Measurements from ENCODE around the gene S100A8. TPM values are rescaled to one million over a fixed set of nuclear protein-coding genes. Genes with fewer than 3 reads are reported as not detected.
"Not testable (repeated sequence)": the region's sequence is repeated elsewhere in the genome, so short reads cannot be mapped to it uniquely, and the experiment has no call there.

S100A8 gene
- total RNA-seq, 2 donors from 2014 or later, result 19.1 to 37.1 TPM

DNA sequence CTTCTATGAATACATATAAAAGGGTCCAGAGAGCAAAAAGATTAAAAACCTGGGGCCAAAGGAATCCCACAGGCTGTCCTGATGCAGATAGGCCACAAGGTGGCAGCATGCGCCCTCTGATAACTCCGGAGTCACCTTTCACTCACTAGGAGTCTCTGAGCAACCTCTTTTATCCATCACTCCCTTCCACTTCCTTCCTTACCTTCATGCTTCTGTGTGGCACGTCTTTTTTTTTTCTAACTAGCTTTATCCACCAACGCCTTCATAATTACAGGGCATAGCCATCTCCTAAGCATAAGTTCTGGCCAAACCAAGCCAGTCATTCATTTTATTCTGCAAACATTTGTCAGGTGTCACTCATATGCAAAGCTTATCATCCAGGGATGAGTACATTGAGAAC, 38.4 kb downstream of the S100A8 start:
- H3K4me3 ChIP-seq, result no peak overlapping the region
- TF ChIP-seq, protein P1, sequence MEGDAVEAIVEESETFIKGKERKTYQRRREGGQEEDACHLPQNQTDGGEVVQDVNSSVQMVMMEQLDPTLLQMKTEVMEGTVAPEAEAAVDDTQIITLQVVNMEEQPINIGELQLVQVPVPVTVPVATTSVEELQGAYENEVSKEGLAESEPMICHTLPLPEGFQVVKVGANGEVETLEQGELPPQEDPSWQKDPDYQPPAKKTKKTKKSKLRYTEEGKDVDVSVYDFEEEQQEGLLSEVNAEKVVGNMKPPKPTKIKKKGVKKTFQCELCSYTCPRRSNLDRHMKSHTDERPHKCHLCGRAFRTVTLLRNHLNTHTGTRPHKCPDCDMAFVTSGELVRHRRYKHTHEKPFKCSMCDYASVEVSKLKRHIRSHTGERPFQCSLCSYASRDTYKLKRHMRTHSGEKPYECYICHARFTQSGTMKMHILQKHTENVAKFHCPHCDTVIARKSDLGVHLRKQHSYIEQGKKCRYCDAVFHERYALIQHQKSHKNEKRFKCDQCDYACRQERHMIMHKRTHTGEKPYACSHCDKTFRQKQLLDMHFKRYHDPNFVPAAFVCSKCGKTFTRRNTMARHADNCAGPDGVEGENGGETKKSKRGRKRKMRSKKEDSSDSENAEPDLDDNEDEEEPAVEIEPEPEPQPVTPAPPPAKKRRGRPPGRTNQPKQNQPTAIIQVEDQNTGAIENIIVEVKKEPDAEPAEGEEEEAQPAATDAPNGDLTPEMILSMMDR (IDR thresholded peaks at IDR 0.05), result peak; percentile 84 to 93
- no peaks in the 10 kb centered on the region for H3K4me1 ChIP-seq
- DNase-seq (ENCODE audit: low spot score), result peak; percentile 72
- H3K27me3 ChIP-seq, result no peaks in the 10 kb centered on the region
- no peaks in the 10 kb centered on the region for H3K9me3 ChIP-seq
- H3K36me3 ChIP-seq, result no peaks in the 10 kb centered on the region
- no peak overlapping the region for H3K27ac ChIP-seq

DNA sequence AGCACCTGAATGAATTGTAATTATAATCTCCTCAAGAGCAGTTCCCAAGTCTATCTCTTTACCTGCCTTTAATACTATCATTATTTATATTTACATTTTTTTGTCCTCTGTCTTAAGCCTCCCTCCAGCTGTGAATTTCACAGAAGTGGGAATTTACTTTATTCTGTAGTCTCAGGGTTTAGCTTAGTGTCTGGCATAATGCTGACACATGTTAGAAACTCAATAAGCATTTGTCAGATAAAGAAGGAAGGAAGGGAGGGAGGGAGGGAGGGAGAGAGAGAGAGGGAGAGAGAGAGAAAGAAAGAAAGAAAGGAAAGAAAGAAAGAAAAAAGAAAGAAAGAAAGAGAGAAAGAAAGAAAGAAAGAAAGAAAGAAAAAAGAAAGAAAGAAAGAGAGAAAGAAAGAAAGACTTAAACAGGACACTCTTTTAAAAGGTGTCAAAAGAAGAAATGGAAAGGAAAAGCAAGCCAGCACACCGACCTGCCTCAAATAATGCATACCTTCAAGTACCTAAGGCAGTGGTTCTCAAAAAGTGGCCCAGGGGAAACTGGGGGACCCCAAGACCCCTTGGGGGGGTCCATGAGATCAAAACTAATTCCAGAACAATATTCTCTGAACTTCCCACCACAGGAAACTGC, 40.4 kb downstream of the S100A8 start:
- Histone ChIP-seq H3K27ac (no peak overlapping the region), H3K9me3 (no peaks in the 10 kb centered on the region), H3K4me1 (no peaks in the 10 kb centered on the region), H3K4me3 (no peak overlapping the region), H3K27me3 (no peaks in the 10 kb centered on the region), H3K36me3 (no peaks in the 10 kb centered on the region)
- TF ChIP-seq, protein P1 (IDR thresholded peaks at IDR 0.05), result no peak
- DNase-seq (ENCODE audit: low spot score), result no peak

DNA sequence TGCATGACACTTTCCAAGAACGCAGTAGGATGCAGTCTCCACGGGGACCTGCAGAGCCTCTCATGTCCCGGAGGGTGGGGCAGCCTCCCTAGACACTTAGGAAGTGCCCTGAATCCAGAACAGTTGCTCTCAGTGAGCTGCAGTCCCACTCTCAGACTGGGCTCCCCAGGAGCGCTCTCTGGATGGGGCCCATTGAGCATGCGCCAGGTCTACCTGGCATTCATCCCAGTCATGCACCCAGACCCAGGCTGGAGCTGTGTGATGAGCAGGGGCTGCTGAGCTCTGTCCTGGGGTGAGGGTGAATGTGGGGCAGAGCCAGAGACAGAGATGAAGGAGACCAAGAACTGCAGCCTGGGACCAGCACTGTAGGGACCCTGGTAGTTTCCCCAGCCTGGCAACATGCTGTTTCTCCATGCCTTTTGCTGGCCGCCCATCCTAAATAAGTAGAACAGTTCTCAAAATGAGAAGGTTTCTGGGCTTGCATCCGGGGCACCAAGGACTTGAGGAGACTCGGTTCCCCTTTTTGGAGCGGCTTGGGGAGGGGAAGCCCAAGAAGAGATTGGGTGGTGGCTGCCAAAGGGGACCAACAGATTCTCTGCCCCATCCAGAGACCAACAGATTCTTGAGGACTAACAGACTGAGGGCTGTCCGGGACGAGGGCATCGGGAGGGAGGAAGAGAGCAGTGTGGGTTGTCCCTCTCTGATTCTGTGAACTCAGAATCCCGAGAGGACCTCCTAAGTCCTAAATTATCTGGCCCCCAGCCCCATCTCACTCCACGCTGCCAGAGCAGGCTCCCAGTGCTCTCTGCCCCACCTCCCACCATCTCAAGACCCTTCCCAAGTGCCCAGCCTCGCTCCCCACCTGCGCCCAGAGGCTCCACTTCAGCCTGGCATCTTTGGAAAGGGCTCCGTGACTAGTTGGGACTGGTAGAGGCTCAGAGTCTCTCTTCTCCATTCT, 41.2 kb downstream of the S100A8 start:
- H3K27me3 ChIP-seq, result no peaks in the 10 kb centered on the region
- no peak overlapping the region for H3K4me3 ChIP-seq
- DNase-seq (ENCODE audit: low spot score), result peak; percentile 32

DNA sequence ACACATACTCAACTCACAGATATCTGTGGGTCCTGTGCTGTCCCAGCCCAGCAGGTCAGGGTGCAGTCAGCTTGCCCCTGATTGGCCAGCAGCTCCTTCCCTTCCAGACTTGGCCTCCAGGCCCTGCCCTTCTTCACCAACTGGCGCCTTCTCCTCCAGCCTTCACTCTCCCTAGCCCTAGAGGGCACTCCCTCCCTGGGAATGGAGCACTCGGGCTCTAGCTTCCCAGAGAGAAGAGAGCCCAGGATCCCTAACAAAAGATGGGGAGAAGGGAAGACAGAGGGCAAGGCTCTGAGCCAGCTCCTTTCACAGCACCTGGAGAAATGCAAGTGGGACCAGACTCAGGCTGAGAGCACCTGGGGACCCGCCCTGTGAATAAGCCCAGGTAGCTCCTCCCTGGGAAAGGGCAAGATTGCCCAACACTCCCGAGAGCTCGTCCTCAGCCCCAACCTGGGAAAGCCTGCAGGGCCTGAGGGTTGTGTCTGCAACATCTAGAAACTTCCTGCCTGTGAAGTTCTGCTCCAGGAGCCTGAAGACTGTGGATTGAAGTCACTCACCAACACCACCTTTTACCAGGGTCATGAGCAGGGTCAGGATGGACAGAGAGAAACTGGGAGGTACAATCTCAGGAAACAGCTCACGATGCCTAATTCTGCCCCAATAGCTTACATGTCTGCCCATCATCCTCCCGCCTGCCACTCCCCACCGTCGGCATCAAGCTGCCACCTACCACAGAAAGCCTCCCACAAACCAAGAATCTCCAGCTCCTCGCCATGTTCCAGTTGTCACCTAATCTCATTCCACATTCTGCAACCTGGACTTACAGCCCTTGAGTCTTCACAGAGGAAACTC, 42.1 kb downstream of the S100A8 start, which contains the start of gene PGLYRP4:
PGLYRP4 (minus strand) TSS at position 331 of the 852 bp plus-strand sequence. CDS start 909 bp downstream, outside the sequence.
- no peaks in the 10 kb centered on the region for H3K27me3 ChIP-seq
- no peaks in the 10 kb centered on the region for H3K9me3 ChIP-seq
- DNase-seq (ENCODE audit: low spot score), result no peak
- no peak within 1 kb of the TSS for H3K4me3 ChIP-seq
- H3K4me1 ChIP-seq, result no peaks in the 10 kb centered on the region
- H3K27ac ChIP-seq, result no peak within 1 kb of the TSS
- TF ChIP-seq, protein P1 (IDR thresholded peaks at IDR 0.05), result no peak
- no peaks in the 10 kb centered on the region for H3K36me3 ChIP-seq

More for the DNA sequence above, 41.2 kb downstream of the S100A8 start:
- Histone ChIP-seq H3K36me3 (no peaks in the 10 kb centered on the region), H3K4me1 (no peaks in the 10 kb centered on the region), H3K27ac (no peak overlapping the region), H3K9me3 (no peaks in the 10 kb centered on the region)
- TF ChIP-seq, protein P1 (IDR thresholded peaks at IDR 0.05), result no peak

DNA sequence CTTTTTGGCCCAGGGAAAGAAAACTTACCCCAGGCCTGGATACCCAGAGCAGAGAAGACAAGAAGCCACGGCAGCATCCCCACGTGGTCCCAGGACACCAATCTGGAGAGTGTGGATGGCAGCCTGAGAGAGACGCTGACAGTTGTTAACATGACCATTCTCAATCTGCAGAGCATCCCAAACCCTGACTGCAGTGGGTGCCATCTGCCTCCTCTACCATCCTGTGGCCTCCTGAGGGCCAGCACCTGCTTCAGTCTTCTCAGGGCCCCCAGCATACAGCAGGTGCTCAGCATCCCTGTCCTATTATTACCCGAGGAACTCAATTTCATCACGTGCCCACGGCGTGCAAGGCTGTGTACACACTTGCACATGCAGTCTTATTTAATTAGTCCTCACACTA, 43.0 kb downstream of the S100A8 start:
- no peaks in the 10 kb centered on the region for H3K4me1 ChIP-seq
- no peaks in the 10 kb centered on the region for H3K27me3 ChIP-seq
- no peak overlapping the region for H3K27ac ChIP-seq
- TF ChIP-seq, protein P1 (IDR thresholded peaks at IDR 0.05), result no peak
- no peak for DNase-seq (ENCODE audit: low spot score)
- H3K36me3 ChIP-seq, result no peaks in the 10 kb centered on the region
- no peaks in the 10 kb centered on the region for H3K9me3 ChIP-seq
- H3K4me3 ChIP-seq, result no peak overlapping the region

DNA sequence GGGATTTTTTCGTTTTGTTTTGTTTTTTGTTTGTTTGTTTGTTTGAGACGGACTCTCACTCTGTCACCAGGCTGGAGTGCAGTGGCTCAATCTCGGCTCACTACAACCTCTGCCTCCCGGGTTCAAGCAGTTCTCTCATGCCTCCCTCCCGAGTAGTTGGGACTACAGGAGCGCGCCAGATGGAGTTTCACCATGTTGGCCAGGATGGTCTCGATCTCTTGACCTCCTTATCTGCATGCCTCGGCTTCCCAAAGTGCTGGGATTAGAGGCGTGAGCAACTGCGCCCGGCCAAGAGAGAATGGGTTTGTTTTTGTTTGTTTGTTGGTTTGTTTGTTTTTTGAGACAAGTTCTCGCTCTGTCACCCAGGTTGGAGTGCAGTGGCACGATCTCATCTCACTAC, 43.8 kb downstream of the S100A8 start:
- not testable (repeated sequence) for H3K27me3 ChIP-seq

More for the DNA sequence above, 43.8 kb downstream of the S100A8 start:
- H3K4me3 ChIP-seq, H3K27ac ChIP-seq, H3K36me3 ChIP-seq, H3K4me1 ChIP-seq, H3K9me3 ChIP-seq: not testable (repeated sequence)
- peak; percentile 16 for DNase-seq (ENCODE audit: low spot score)

All from right atrium auricular region (tissue), 2 donors.